Lower leg skin (tissue), 4 donors: Measurements from ENCODE around the gene FEZF1. TPM values are rescaled to one million over a fixed set of nuclear protein-coding genes. Genes with fewer than 3 reads are reported as not detected.
"Not testable (repeated sequence)": the region's sequence is repeated elsewhere in the genome, so short reads cannot be mapped to it uniquely, and the experiment has no call there.

Source experiments
- DNase-seq, 2 donors: peaks; one replicate each; pipeline ENCODE4 v3.0.0-alpha.2; 2019; ENCODE audit warnings: low spot score in 2 of 2
- H3K4me3 ChIP-seq: fragments of 200-600 bp; sonication (generic); 2 replicates; pipeline ENCODE4 v1.5.1; 2017; ENCODE audit warnings: mild to moderate bottlenecking, low read depth; ENCODE audit not compliant: poor library complexity, severe bottlenecking
- POLR2A ChIP-seq, 2 donors: fragments of 450-650 bp; IDR thresholded peaks; one replicate each; pipeline ENCODE4 v1.6.1; 2016 to 2017; ENCODE audit warnings: antibody characterized with exemption in 2 of 2, mild to moderate bottlenecking in 1 of 2, moderate library complexity in 1 of 2
- WGBS, 2 donors: methylation state at CpG; one replicate each; pipeline ENCODE4 v1.1.5; 2018; 5-methylcytosine and 5-hydroxymethylcytosine counted together
- intact Hi-C: fragments of 100-400 bp; cut with DNase I; formaldehyde crosslinking; loops from one replicate; pipeline ENCODE4 v1.15.0; 2023; ENCODE audit warnings: low total_unique reads
- total RNA-seq, 4 donors: library from RNA; depleted of rRNA; stranded (reverse); fragments of >200 nt; gene quantifications; one replicate each; pipeline ENCODE4 v1.1.0, GENCODE V29; 2016
- TF ChIP-seq, protein P1 (sequence below), 3 donors: fragments of 450-650 bp; IDR thresholded peaks; one replicate each; pipeline ENCODE4 v1.5.1; 2016; ENCODE audit warnings: antibody characterized with exemption in 3 of 3, mild to moderate bottlenecking in 3 of 3, moderate library complexity in 2 of 3

Gene FEZF1
- total RNA-seq, 4 donors from 2014 or later: not detected

- intact Hi-C loops: no loop called here
- no peak overlapping the region for H3K4me3 ChIP-seq
- WGBS, 2 donors: 47 to 48% methylated on average over 2 of the region's 2 CpGs
- no peak for DNase-seq
- no peak for TF ChIP-seq POLR2A (IDR thresholded peaks at IDR 0.05)
- TF ChIP-seq, protein P1, sequence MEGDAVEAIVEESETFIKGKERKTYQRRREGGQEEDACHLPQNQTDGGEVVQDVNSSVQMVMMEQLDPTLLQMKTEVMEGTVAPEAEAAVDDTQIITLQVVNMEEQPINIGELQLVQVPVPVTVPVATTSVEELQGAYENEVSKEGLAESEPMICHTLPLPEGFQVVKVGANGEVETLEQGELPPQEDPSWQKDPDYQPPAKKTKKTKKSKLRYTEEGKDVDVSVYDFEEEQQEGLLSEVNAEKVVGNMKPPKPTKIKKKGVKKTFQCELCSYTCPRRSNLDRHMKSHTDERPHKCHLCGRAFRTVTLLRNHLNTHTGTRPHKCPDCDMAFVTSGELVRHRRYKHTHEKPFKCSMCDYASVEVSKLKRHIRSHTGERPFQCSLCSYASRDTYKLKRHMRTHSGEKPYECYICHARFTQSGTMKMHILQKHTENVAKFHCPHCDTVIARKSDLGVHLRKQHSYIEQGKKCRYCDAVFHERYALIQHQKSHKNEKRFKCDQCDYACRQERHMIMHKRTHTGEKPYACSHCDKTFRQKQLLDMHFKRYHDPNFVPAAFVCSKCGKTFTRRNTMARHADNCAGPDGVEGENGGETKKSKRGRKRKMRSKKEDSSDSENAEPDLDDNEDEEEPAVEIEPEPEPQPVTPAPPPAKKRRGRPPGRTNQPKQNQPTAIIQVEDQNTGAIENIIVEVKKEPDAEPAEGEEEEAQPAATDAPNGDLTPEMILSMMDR (IDR thresholded peaks at IDR 0.05): no peak
Measured at GRCh38 chr7:122298131-122298530, 6.4 kb downstream of the FEZF1 start.

DNA sequence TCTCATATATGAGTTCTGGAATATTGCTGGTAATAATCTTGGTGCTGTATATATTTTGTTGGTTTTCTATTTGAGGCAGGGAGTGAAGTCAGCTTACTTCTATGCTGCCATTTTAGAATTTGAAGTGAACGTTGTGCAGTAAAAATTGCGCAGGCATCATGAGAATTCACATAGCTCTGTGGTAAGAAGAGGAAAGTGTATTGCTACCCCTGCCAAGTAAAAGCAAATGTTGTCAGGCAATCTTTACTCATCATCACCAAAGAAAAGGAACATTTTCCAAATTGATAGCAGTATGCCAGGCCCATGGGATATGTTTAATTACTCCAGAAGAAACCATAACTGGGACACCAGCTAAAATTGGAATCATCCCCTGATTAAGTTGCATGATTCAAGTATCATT lies 13.4 kb downstream of the FEZF1 start:
- 87 to 90% methylated on average over 2 of the region's 2 CpGs for WGBS, 2 donors
- intact Hi-C loops: no loop called here
- TF ChIP-seq, protein P1 (IDR thresholded peaks at IDR 0.05): no peak
- no peak for TF ChIP-seq POLR2A (IDR thresholded peaks at IDR 0.05)

GRCh38 chr7:122290476-122290875 lies 14.1 kb downstream of the FEZF1 start:
- DNase-seq: no peak
- 87 to 96% methylated on average over 1 of the region's 1 CpG for WGBS, 2 donors
- intact Hi-C loops: no loop called here
- H3K4me3 ChIP-seq: no peak overlapping the region
- TF ChIP-seq POLR2A (IDR thresholded peaks at IDR 0.05): no peak
- TF ChIP-seq, protein P1 (IDR thresholded peaks at IDR 0.05): no peak

More for the DNA sequence above, 13.4 kb downstream of the FEZF1 start:
- H3K4me3 ChIP-seq: no peak overlapping the region
- DNase-seq: no peak

DNA sequence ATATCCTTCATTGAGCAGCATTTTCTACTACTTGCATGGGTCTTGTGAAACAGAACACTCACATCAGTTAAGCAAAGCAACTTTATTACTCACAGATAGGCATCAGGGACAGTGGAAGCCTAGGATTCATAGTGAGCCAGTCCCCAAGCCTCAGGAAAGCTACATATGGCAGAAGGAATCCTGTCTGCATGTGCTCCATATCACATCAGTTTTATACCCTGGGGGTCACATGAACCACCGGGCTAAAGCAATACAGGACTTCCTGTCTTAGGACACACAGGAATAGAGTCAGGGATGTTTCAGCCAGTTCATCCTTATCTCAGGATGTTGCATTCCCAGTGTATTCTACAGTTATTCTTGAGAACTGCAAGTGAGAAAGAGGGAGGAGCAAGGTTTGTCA lies 15.1 kb downstream of the FEZF1 start:
- no peak for DNase-seq
- no peak for TF ChIP-seq POLR2A (IDR thresholded peaks at IDR 0.05)
- TF ChIP-seq, protein P1 (IDR thresholded peaks at IDR 0.05): no peak
- no peak overlapping the region for H3K4me3 ChIP-seq
- 38 to 64% methylated on average over 1 of the region's 1 CpG for WGBS, 2 donors
- intact Hi-C loops: no loop called here

GRCh38 chr7:122284608-122285007 lies 19.9 kb downstream of the FEZF1 start:
- 81 to 97% methylated on average over 18 to 19 of the region's 24 CpGs for WGBS, 2 donors
- intact Hi-C loops, H3K4me3 ChIP-seq, DNase-seq: not testable (repeated sequence)

DNA sequence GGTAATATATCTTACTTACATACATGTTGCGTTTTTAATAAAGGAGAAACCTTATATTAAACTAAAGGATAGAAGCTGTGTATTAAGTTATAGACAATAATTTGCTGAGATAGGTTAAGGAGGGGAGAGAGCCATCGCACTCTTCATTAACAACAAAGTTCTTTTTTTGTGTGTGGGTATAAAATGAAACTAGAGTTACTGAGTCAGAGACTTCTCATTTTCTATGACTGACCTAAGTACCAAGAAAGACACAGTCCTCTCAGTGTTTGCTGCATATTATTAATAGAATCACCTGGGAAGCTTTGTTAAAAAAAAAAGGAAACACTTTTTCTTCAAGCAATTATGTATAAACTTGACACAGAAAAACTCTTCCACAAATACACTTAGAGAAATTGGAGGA lies 31.4 kb downstream of the FEZF1 start:
- intact Hi-C loops: no loop called here
- WGBS, 2 donors: 92 to 93% methylated on average over 2 of the region's 2 CpGs
- TF ChIP-seq, protein P1 (IDR thresholded peaks at IDR 0.05): no peak
- no peak for TF ChIP-seq POLR2A (IDR thresholded peaks at IDR 0.05)
- H3K4me3 ChIP-seq: no peak overlapping the region
- no peak for DNase-seq
